Fibroblast of lung (primary cell): ENCODE data around the gene USH2A. TPM values are rescaled to one million over a fixed set of nuclear protein-coding genes. Genes with fewer than 3 reads are reported as not detected.

Experiments used
- DNase-seq, 2 donors: peaks; one replicate each; pipeline versions ENCODE4 v3.0.0 to v3.0.0-alpha.2; 2010; ENCODE audit warnings: low read depth in 2 of 2
- H2AFZ ChIP-seq: 2 replicates; pipeline ENCODE4 v1.5.1; 2012; ENCODE audit warnings: low read length, control low read depth, inconsistent platforms
- H3K27ac ChIP-seq: 2 replicates; pipeline ENCODE4 v1.5.1; 2011; ENCODE audit warnings: low read length, control low read depth; ENCODE audit not compliant: insufficient read depth
- H3K27me3 ChIP-seq: 2 replicates; pipeline ENCODE4 v1.5.1; 2011; ENCODE audit warnings: mild to moderate bottlenecking, low read length; ENCODE audit not compliant: control insufficient read depth, insufficient read depth
- H3K36me3 ChIP-seq: 2 replicates; pipeline ENCODE4 v1.5.1; 2011; ENCODE audit warnings: low read length; ENCODE audit not compliant: control insufficient read depth, insufficient read depth
- H3K4me1 ChIP-seq: 2 replicates; pipeline ENCODE4 v1.5.1; 2011; ENCODE audit warnings: low read length; ENCODE audit not compliant: control insufficient read depth, insufficient read depth; ENCODE audit errors: extremely low read depth
- H3K4me2 ChIP-seq: 2 replicates; pipeline ENCODE4 v1.5.1; 2011; ENCODE audit warnings: low read length, control low read depth; ENCODE audit not compliant: insufficient read depth; ENCODE audit errors: extremely low read depth
- H3K4me3 ChIP-seq, 4 experiments: fragments of 200-600 bp in 1 of 4; sonication (generic) in 1 of 4; replicated peaks in 1 of 4; 2 replicates each; pipeline ENCODE4 v1.5.1; 2011 to 2016; ENCODE audit warnings: low read length in 4 of 4, low read depth in 3 of 4, mild to moderate bottlenecking in 3 of 4, control low read depth in 2 of 4, inconsistent platforms in 1 of 4, mixed read lengths in 1 of 4; ENCODE audit not compliant: insufficient read depth in 1 of 4; ENCODE audit errors: control extremely low read depth in 1 of 4
- H3K79me2 ChIP-seq: 2 replicates; pipeline ENCODE4 v1.5.1; 2012; ENCODE audit warnings: mild to moderate bottlenecking, low read length, inconsistent platforms; ENCODE audit not compliant: control insufficient read depth, insufficient read depth
- H3K9ac ChIP-seq: 2 replicates; pipeline ENCODE4 v1.5.1; 2011; ENCODE audit warnings: mild to moderate bottlenecking, low read length, control low read depth; ENCODE audit not compliant: insufficient read depth
- H3K9me3 ChIP-seq: 2 replicates; pipeline ENCODE4 v1.5.1; 2012; ENCODE audit warnings: low read depth, low read length; ENCODE audit not compliant: control insufficient read depth, insufficient read depth
- H4K20me1 ChIP-seq: 2 replicates; pipeline ENCODE4 v1.5.1; 2011; ENCODE audit warnings: low read length; ENCODE audit not compliant: control insufficient read depth, insufficient read depth; ENCODE audit errors: extremely low read depth
- EZH2 ChIP-seq: IDR thresholded peaks from 2 replicates; pipeline ENCODE4 v1.5.1; 2012; ENCODE audit warnings: low read length, control low read depth, mild to moderate bottlenecking; ENCODE audit errors: missing control alignments
- polyA plus RNA-seq, 2 donors: library from polyadenylated mRNA; depleted of rRNA in 1 of 2; stranded (reverse) in 1 of 2; unstranded in 1 of 2; fragments of >200 nt; gene quantifications; 2 replicates each; pipeline ENCODE4 v1.2.1, GENCODE V29; 2011 to 2012; ENCODE audit warnings: missing spikeins in 1 of 2
- total RNA-seq: library from RNA; depleted of rRNA; stranded (reverse); fragments of >200 nt; gene quantifications from 2 replicates; pipeline ENCODE4 v1.2.1, GENCODE V29; 2014
- TF ChIP-seq, protein P1 (sequence below), 2 donors: IDR thresholded peaks in 1 of 2; conservative IDR thresholded peaks in 1 of 2; 1 replicate in 1 of 2; 2 replicates in 1 of 2; pipeline ENCODE4 v1.5.1; 2011 to 2012; ENCODE audit warnings: low read length in 2 of 2, control low read depth in 1 of 2, inconsistent platforms in 1 of 2, low read depth in 1 of 2, mild to moderate bottlenecking in 1 of 2

The USH2A gene
- total and polyA plus RNA-seq, 2 donors (not counting 1 experiment from before 2014, with no cell fraction given), result under 0.01 to 0.01 TPM

DNA sequence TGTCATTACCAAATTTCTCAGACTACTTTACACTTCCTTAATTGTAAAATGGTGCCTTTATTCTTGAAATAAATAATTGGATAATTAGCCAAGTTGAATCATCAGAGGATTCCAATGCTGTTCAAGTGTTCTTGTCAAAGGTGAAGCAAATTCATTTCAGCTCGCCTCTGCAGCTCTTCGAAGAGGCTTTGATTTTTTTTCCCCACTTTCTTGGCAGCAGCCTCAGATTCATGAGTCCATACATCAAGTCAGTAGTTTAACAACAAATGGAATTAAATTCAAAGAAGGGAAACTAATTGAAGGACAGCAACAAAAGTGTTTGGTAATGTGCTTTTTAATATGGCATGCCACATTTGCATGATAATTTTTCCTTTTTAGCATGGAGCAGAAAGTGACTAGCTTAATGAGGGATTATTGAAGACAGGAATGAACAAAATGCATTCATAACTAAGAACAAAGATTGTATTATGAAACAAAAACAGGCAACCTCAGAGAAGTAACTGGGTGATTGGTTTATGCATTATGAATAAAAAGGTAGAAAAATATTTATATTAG lies 239.0 kb downstream of the USH2A start:
- no peak overlapping the region for H2AFZ ChIP-seq
- H3K4me2 ChIP-seq, result no peak overlapping the region
- H3K27ac ChIP-seq, result no peak overlapping the region
- no peak for TF ChIP-seq EZH2
- TF ChIP-seq, protein P1, sequence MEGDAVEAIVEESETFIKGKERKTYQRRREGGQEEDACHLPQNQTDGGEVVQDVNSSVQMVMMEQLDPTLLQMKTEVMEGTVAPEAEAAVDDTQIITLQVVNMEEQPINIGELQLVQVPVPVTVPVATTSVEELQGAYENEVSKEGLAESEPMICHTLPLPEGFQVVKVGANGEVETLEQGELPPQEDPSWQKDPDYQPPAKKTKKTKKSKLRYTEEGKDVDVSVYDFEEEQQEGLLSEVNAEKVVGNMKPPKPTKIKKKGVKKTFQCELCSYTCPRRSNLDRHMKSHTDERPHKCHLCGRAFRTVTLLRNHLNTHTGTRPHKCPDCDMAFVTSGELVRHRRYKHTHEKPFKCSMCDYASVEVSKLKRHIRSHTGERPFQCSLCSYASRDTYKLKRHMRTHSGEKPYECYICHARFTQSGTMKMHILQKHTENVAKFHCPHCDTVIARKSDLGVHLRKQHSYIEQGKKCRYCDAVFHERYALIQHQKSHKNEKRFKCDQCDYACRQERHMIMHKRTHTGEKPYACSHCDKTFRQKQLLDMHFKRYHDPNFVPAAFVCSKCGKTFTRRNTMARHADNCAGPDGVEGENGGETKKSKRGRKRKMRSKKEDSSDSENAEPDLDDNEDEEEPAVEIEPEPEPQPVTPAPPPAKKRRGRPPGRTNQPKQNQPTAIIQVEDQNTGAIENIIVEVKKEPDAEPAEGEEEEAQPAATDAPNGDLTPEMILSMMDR (conservative IDR thresholded peaks at IDR 0.05 in 1 of 2, IDR thresholded peaks at IDR 0.05 in 1 of 2; ENCODE audit: low read depth in 1 of 2, low read length in 2 of 2), result no peak
- no peaks in the 10 kb centered on the region for H3K9me3 ChIP-seq
- no peak overlapping the region for H3K4me3 ChIP-seq
- H3K79me2 ChIP-seq, result no peaks in the 10 kb centered on the region
- H3K36me3 ChIP-seq, result no peaks in the 10 kb centered on the region
- no peaks in the 10 kb centered on the region for H3K4me1 ChIP-seq
- no peaks in the 10 kb centered on the region for H4K20me1 ChIP-seq
- no peaks in the 10 kb centered on the region for H3K27me3 ChIP-seq
- DNase-seq, result peak; percentile 19 to 25
- no peak overlapping the region for H3K9ac ChIP-seq

DNA sequence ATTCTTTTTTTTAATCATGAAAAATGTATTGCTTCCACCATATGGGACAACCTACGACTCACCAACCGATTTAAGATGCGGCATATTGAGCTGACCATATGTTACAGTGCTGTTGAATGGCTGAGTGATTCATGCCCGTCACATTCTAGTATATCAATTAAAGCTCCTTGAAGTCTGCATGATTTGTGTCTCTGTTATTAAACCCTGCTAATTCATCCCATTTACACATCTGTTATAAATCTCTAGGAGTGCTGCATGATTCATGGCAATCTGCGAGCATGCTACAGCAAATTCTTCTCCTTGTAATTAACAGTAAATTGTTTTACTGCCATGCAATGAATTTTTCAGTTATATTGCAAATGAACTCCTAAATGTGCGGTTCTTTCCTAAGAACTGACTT lies 239.8 kb downstream of the USH2A start:
- no peaks in the 10 kb centered on the region for H3K4me1 ChIP-seq
- no peaks in the 10 kb centered on the region for H4K20me1 ChIP-seq
- no peaks in the 10 kb centered on the region for H3K27me3 ChIP-seq
- TF ChIP-seq, protein P1 (conservative IDR thresholded peaks at IDR 0.05 in 1 of 2, IDR thresholded peaks at IDR 0.05 in 1 of 2; ENCODE audit: low read depth in 1 of 2, low read length in 2 of 2), result no peak
- no peak for TF ChIP-seq EZH2
- H2AFZ ChIP-seq, result no peak overlapping the region
- DNase-seq, result peak; percentile 15 to 39
- H3K79me2 ChIP-seq, result no peaks in the 10 kb centered on the region
- H3K9me3 ChIP-seq, result no peaks in the 10 kb centered on the region
- peak overlapping the region; percentile 4 for H3K4me2 ChIP-seq
- H3K4me3 ChIP-seq, result no peak overlapping the region
- H3K9ac ChIP-seq, result no peak overlapping the region
- no peak overlapping the region for H3K27ac ChIP-seq
- H3K36me3 ChIP-seq, result no peaks in the 10 kb centered on the region

DNA sequence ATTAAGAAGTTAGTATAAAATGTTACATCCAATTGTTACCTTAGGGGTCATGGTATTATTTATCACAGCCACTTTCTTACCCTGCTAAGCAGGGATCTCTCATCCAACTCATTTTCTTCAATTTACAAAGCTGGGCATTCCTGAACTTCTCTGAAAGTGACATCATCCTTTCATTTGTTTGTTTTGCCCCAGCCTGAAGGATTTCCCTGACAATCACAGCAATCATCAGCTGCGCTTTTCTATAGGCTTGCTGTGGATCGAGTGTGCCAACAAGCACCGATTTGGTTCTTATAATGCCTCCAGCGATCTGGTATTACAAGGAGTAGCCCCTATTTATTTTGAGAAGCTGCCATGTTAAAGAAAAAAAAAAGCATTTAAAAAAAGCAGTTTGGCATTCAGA lies 240.2 kb downstream of the USH2A start:
- TF ChIP-seq, protein P1 (conservative IDR thresholded peaks at IDR 0.05 in 1 of 2, IDR thresholded peaks at IDR 0.05 in 1 of 2; ENCODE audit: low read depth in 1 of 2, low read length in 2 of 2), result no peak
- TF ChIP-seq EZH2, result no peak
- peak overlapping the region; percentile 35 for H3K4me2 ChIP-seq
- DNase-seq, result peak; percentile 33 to 65
- H3K4me1 ChIP-seq, result no peaks in the 10 kb centered on the region
- H3K79me2 ChIP-seq, result no peaks in the 10 kb centered on the region
- no peaks in the 10 kb centered on the region for H3K27me3 ChIP-seq
- H2AFZ ChIP-seq, result no peak overlapping the region
- no peaks in the 10 kb centered on the region for H3K9me3 ChIP-seq
- no peaks in the 10 kb centered on the region for H4K20me1 ChIP-seq
- H3K36me3 ChIP-seq, result no peaks in the 10 kb centered on the region
- H3K27ac ChIP-seq, result no peak overlapping the region
- no peak overlapping the region for H3K4me3 ChIP-seq
- no peak overlapping the region for H3K9ac ChIP-seq
